A673 (cell line): ENCODE data around the gene HARBI1. TPM values are rescaled to one million over a fixed set of nuclear protein-coding genes. Genes with fewer than 3 reads are reported as not detected.

Experiments used
- BruUV-seq: library from RNA; stranded (reverse); fragments of 400-500 nt; replicated peaks from 2 replicates; lab custom pipeline; 2021; lab: Mats Ljungman, UMichigan
- CTCF ChIA-PET: fragments of 300-600 bp; sonication (Branson Sonifier 250); formaldehyde crosslinking; loops from one replicate; lab custom pipeline; 2022; ENCODE audit warnings: antibody characterized with exemption; lab: Charles Lee
- POLR2A ChIA-PET: fragments of 300-600 bp; sonication (Branson Sonifier 250); formaldehyde crosslinking; loops from one replicate; lab custom pipeline; 2022; ENCODE audit warnings: antibody characterized with exemption; ENCODE audit not compliant: low non-redundant PET; lab: Charles Lee
- DNase-seq: peaks from one replicate; pipeline ENCODE4 v3.0.0-alpha.2; 2015; ENCODE audit warnings: low spot score
- H3K27ac ChIP-seq: fragments of 200-600 bp; sonication (generic); 2 replicates; pipeline ENCODE4 v1.5.1; 2016; ENCODE audit warnings: mixed run types, low read depth, mild to moderate bottlenecking, mixed read lengths, antibody characterized with exemption, low read length; ENCODE audit not compliant: poor library complexity, severe bottlenecking
- H3K27me3 ChIP-seq: fragments of 200-600 bp; sonication (generic); replicated peaks from 2 replicates; pipeline ENCODE4 v1.6.1; 2017; ENCODE audit warnings: mixed run types, low read depth, mild to moderate bottlenecking, mixed read lengths, antibody characterized with exemption, low read length; ENCODE audit not compliant: insufficient read depth, poor library complexity
- H3K36me3 ChIP-seq: fragments of 200-600 bp; sonication (generic); 2 replicates; pipeline ENCODE4 v1.6.1; 2016; ENCODE audit warnings: mixed run types, mild to moderate bottlenecking, mixed read lengths, antibody characterized with exemption, low read length; ENCODE audit not compliant: insufficient read depth, poor library complexity, severe bottlenecking
- H3K4me1 ChIP-seq: fragments of 200-600 bp; sonication (generic); 2 replicates; pipeline ENCODE4 v1.6.1; 2017; ENCODE audit warnings: mixed run types, mild to moderate bottlenecking, mixed read lengths, antibody characterized with exemption, low read length; ENCODE audit not compliant: insufficient read depth, poor library complexity, severe bottlenecking
- H3K4me3 ChIP-seq: fragments of 200-600 bp; sonication (generic); 2 replicates; pipeline ENCODE4 v1.5.1; 2016; ENCODE audit warnings: low read depth, mixed run types, mild to moderate bottlenecking, mixed read lengths, low read length; ENCODE audit not compliant: poor library complexity, severe bottlenecking
- H3K9me3 ChIP-seq: fragments of 200-600 bp; sonication (generic); 2 replicates; pipeline ENCODE4 v1.6.1; 2016; ENCODE audit warnings: mixed run types, low read depth, mild to moderate bottlenecking, mixed read lengths, antibody characterized with exemption, low read length; ENCODE audit not compliant: poor library complexity, severe bottlenecking
- EZH2 ChIP-seq: fragments of 200-600 bp; sonication (generic); IDR thresholded peaks from 2 replicates; pipeline ENCODE4 v1.6.1; 2017; ENCODE audit warnings: borderline replicate concordance, low read depth, mild to moderate bottlenecking, mixed read lengths, antibody characterized with exemption, low read length; ENCODE audit not compliant: poor library complexity, severe bottlenecking
- intact Hi-C: fragments of 100-400 bp; cut with micrococcal nuclease; formaldehyde crosslinking; loops from one replicate; pipeline ENCODE4 v1.10.0; 2022; ENCODE audit not compliant: unreplicated experiment
- total RNA-seq: library from RNA; stranded (reverse); gene quantifications from 2 replicates; pipeline ENCODE4 v1.2.3, GENCODE V29; 2021
- TF ChIP-seq, protein P1 (sequence below): fragments of 300-800, 200-600 bp; sonication (generic); conservative IDR thresholded peaks from 2 replicates; pipeline ENCODE4 v1.5.1; 2017; ENCODE audit warnings: low read depth, mild to moderate bottlenecking, antibody characterized with exemption, low read length, moderate library complexity, mixed read lengths

HARBI1 gene
- total RNA-seq, 1 experiment from 2014 or later, result 11.6 TPM

DNA sequence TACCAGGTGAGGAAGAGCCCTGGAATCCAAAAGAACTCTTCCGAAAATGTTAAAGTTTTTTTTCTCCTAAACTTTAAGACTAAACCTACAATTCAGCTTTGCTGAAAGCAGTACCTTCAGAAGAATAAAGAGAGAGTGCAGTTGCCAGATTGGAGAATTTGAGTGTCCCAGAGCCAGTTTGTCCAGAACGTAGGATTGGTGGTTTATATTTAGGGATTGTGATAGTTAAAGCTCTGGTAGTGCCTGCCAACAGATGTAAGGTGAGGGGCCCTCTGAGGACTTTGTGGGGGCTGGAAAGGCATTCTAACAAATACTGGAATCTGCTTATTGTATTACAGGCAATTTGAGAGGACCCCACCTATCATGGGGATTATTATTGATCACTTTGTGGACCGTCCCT is 40.2 kb upstream of the HARBI1 start:
- Histone ChIP-seq H3K27ac (no peak overlapping the region), H3K9me3 (no peaks in the 10 kb centered on the region), H3K36me3 (peaks cover 58% of the 10 kb centered on the region), H3K27me3 (no peaks in the 10 kb centered on the region), H3K4me1 (no peaks in the 10 kb centered on the region), H3K4me3 (no peak overlapping the region)
- DNase-seq, result no peak
- ChIA-PET POLR2A (no interaction called here), CTCF (no interaction called here)
- TF ChIP-seq EZH2, result no peak
- TF ChIP-seq, protein P1, sequence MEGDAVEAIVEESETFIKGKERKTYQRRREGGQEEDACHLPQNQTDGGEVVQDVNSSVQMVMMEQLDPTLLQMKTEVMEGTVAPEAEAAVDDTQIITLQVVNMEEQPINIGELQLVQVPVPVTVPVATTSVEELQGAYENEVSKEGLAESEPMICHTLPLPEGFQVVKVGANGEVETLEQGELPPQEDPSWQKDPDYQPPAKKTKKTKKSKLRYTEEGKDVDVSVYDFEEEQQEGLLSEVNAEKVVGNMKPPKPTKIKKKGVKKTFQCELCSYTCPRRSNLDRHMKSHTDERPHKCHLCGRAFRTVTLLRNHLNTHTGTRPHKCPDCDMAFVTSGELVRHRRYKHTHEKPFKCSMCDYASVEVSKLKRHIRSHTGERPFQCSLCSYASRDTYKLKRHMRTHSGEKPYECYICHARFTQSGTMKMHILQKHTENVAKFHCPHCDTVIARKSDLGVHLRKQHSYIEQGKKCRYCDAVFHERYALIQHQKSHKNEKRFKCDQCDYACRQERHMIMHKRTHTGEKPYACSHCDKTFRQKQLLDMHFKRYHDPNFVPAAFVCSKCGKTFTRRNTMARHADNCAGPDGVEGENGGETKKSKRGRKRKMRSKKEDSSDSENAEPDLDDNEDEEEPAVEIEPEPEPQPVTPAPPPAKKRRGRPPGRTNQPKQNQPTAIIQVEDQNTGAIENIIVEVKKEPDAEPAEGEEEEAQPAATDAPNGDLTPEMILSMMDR, result no peak
- BruUV-seq, result no TSS peak
- intact Hi-C loops, result no loop called here

DNA sequence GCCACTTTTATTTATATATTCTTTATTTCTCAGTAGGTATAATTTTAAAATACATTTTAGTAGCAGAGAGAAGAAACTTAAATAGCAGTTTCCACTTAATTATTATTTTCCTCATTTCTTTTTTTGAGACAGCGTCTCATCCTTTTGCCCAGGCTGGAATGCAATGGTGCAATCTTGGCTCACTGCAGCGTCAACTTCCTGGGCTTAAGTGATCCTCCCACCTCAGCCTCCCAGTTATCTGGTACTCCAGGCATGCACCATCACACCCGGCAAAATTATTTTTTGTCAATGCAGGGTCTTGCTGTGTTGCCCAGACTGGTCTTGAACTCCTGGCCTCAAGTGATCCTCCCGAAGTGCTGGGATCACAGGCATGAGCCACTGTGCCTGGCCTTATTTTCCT is 38.6 kb upstream of the HARBI1 start:
- intact Hi-C loops, result no loop called here

DNA sequence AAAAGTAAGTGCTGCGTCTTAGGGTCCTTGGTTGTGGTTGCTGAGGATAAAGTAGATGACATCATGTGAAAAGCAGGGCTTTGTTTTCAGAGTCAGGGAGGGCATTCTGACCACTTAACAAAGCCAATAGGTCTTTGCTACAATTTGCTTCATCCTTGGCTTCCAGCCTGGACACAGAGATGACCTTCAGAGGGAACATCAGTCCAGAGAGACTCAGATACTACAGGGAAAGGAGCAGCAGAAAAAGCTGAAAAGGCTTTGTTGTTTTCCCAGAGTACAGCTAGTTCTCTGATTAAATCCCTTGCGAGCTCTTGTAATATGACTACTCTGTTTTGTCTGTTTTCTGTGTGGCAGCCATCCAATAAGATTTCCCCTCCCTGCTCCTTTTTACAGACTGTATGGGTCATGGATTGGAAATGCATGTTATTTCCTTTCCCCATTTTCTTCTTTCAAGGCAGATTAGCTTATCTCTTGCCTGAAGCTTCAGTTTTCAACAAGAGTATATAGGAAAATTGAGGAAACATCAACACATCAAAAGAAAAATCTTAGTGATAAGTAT is 32.2 kb upstream of the HARBI1 start:
- intact Hi-C loops, result no loop called here
- CTCF ChIA-PET, result interaction anchor here (0.8 kb wide), 1 partner anchor 21 kb away, joined by 3 read pairs; no protein-coding TSS in a partner anchor
- H3K9me3 ChIP-seq, result no peaks in the 10 kb centered on the region
- H3K4me1 ChIP-seq, result peaks cover 21% of the 10 kb centered on the region
- H3K4me3 ChIP-seq, result no peak overlapping the region
- peak; percentile 98 for DNase-seq
- H3K27ac ChIP-seq, result peak overlapping the region; percentile 83
- TF ChIP-seq, protein P1, result no peak
- no peak for TF ChIP-seq EZH2
- H3K27me3 ChIP-seq, result no peaks in the 10 kb centered on the region
- H3K36me3 ChIP-seq, result peaks cover 44% of the 10 kb centered on the region
- POLR2A ChIA-PET, result interaction anchor here (0.7 kb wide), 1 partner anchor 10 kb away, joined by 3 read pairs; no protein-coding TSS in a partner anchor
- TSS peak; percentile 100 for BruUV-seq

More for the DNA sequence above, 38.6 kb upstream of the HARBI1 start:
- Histone ChIP-seq H3K36me3 (peaks cover 70% of the 10 kb centered on the region), H3K9me3 (no peaks in the 10 kb centered on the region), H3K4me1 (no peaks in the 10 kb centered on the region), H3K4me3 (no peak overlapping the region), H3K27ac (no peak overlapping the region), H3K27me3 (no peaks in the 10 kb centered on the region)
- DNase-seq, result no peak
- POLR2A ChIA-PET, result no interaction called here
- no TSS peak for BruUV-seq
- CTCF ChIA-PET, result no interaction called here
- no peak for TF ChIP-seq EZH2
- TF ChIP-seq, protein P1, result no peak
